Myocyte (in vitro differentiated cells): ENCODE results near the gene COMMD2. TPM values are rescaled to one million over a fixed set of nuclear protein-coding genes. Genes with fewer than 3 reads are reported as not detected.

Source experiments
- DNase-seq: peaks from one replicate; pipeline ENCODE4 v3.0.0-alpha.2; 2012; ENCODE audit warnings: low read depth
- total RNA-seq: library from RNA; depleted of rRNA; stranded (reverse); fragments of >200 nt; gene quantifications from 2 replicates; pipeline ENCODE4 v1.2.3, GENCODE V29; 2014

Gene COMMD2
- total RNA-seq, 1 donor from 2014 or later: 37.3 TPM

GRCh38 chr3:149705416-149705815 lies 46.9 kb downstream of the COMMD2 start:
- DNase-seq: no peak

- DNase-seq: peak; percentile 34
Measured at GRCh38 chr3:149703466-149703865, 48.8 kb downstream of the COMMD2 start.

- DNase-seq: peak; percentile 66
Measured at GRCh38 chr3:149702691-149703441, 49.4 kb downstream of the COMMD2 start.

- DNase-seq: no peak
Measured at GRCh38 chr3:149701977-149702350, 50.3 kb downstream of the COMMD2 start.

- DNase-seq: no peak
Measured at GRCh38 chr3:149701206-149701976, 50.9 kb downstream of the COMMD2 start.

Other genes with a start within 250 kb of the COMMD2 start
- 141 and 259 TPM in 2 replicates for gene WWTR1, start 94.5 kb downstream of the COMMD2 start, total RNA-seq
- not detected in 2 replicates for gene ANKUB1, start 40.1 kb upstream of the COMMD2 start, total RNA-seq
- gene RNF13, start 60.7 kb upstream of the COMMD2 start, total RNA-seq: 31.2 and 36.6 TPM in 2 replicates
- gene PFN2, start 218.4 kb upstream of the COMMD2 start, total RNA-seq: 260 and 354 TPM in 2 replicates